ENCODE data around the gene IL6ST. TPM values are rescaled to one million over a fixed set of nuclear protein-coding genes. Genes with fewer than 3 reads are reported as not detected.
"Not testable (repeated sequence)": the region's sequence is repeated elsewhere in the genome, so short reads cannot be mapped to it uniquely, and the experiment has no call there.

Gene IL6ST
- polyA plus RNA-seq, 1 donor (not counting 4 experiments of a cell fraction or from before 2014, with no cell fraction given), result 41.3 TPM

GRCh38 chr5:55993013-55993412, 1.8 kb downstream of the IL6ST start:
- dilution Hi-C loops (cut with MboI; ENCODE audit: extremely low pct_ligation_motif_present, low sequenced_read_pairs), result no loop called here
- Histone ChIP-seq H3K4me3 (ENCODE audit: control insufficient read depth in 2 of 3, extremely low read depth in 1 of 3, insufficient read depth in 2 of 3, low read depth in 1 of 3, low read length in 3 of 3) (peak overlapping the region; percentile 85 to 93 (median 92)), H3K79me2 (ENCODE audit: control insufficient read depth, insufficient read depth, low read length) (peaks cover 52% of the 10 kb centered on the region), H3K9ac (ENCODE audit: control insufficient read depth, extremely low read depth, insufficient read depth, low read length) (peak overlapping the region; percentile 98), H3K27me3 (ENCODE audit: control insufficient read depth, extremely low read depth, insufficient read depth, low read length) (no peaks in the 10 kb centered on the region), H3K4me1 (ENCODE audit: control insufficient read depth, extremely low read depth, insufficient read depth, low read length) (peaks cover 18% of the 10 kb centered on the region), H3K36me3 (ENCODE audit: control insufficient read depth in 2 of 2, extremely low read depth in 1 of 2, insufficient read depth in 2 of 2, low read length in 2 of 2) (no peaks in the 10 kb centered on the region), H3K4me2 (ENCODE audit: control insufficient read depth, extremely low read depth, insufficient read depth, low read depth, low read length) (peak overlapping the region; percentile 93), H3K27ac (ENCODE audit: control insufficient read depth, insufficient read depth, low read length) (peak overlapping the region; percentile 98), H2AFZ (ENCODE audit: control insufficient read depth, low read length) (no peak overlapping the region), H4K20me1 (ENCODE audit: control insufficient read depth, extremely low read depth, insufficient read depth, low read length) (no peaks in the 10 kb centered on the region), H3K9me3 (ENCODE audit: control insufficient read depth, low read depth, low read length) (no peaks in the 10 kb centered on the region), H3K9me1 (ENCODE audit: control insufficient read depth, extremely low read depth, insufficient read depth, low read length) (no peaks in the 10 kb centered on the region)
- no peak for FAIRE-seq
- TF ChIP-seq EZH2 (IDR thresholded peaks at IDR 0.05; ENCODE audit: low read length) (no peak), CTCF (optimal IDR thresholded peaks at IDR 0.05 in 1 of 3, IDR thresholded peaks at IDR 0.05 in 1 of 3, conservative IDR thresholded peaks at IDR 0.05 in 1 of 3; ENCODE audit: extremely low read depth in 1 of 3, insufficient read depth in 2 of 3, low read length in 3 of 3) (no peak)
- DNase-seq (ENCODE audit: low read depth, low spot score), result no peak

- no peak overlapping the region for H3K4me3 ChIP-seq (ENCODE audit: control insufficient read depth in 2 of 3, extremely low read depth in 1 of 3, insufficient read depth in 2 of 3, low read depth in 1 of 3, low read length in 3 of 3)
Measured at GRCh38 chr5:55991768-55992486, 2.8 kb downstream of the IL6ST start.

GRCh38 chr5:55990895-55991294, 3.9 kb downstream of the IL6ST start:
- FAIRE-seq; H3K9ac ChIP-seq (ENCODE audit: control insufficient read depth, extremely low read depth, insufficient read depth, low read length); H3K9me3 ChIP-seq (ENCODE audit: control insufficient read depth, low read depth, low read length); dilution Hi-C loops (cut with MboI; ENCODE audit: extremely low pct_ligation_motif_present, low sequenced_read_pairs); H3K27ac ChIP-seq (ENCODE audit: control insufficient read depth, insufficient read depth, low read length); H3K27me3 ChIP-seq (ENCODE audit: control insufficient read depth, extremely low read depth, insufficient read depth, low read length); H3K4me3 ChIP-seq (ENCODE audit: control insufficient read depth in 2 of 3, extremely low read depth in 1 of 3, insufficient read depth in 2 of 3, low read depth in 1 of 3, low read length in 3 of 3); DNase-seq (ENCODE audit: low read depth, low spot score); H3K9me1 ChIP-seq (ENCODE audit: control insufficient read depth, extremely low read depth, insufficient read depth, low read length); H3K4me2 ChIP-seq (ENCODE audit: control insufficient read depth, extremely low read depth, insufficient read depth, low read depth, low read length); H4K20me1 ChIP-seq (ENCODE audit: control insufficient read depth, extremely low read depth, insufficient read depth, low read length); H3K36me3 ChIP-seq (ENCODE audit: control insufficient read depth in 2 of 2, extremely low read depth in 1 of 2, insufficient read depth in 2 of 2, low read length in 2 of 2); H2AFZ ChIP-seq (ENCODE audit: control insufficient read depth, low read length): not testable (repeated sequence)
- peaks cover 13% of the 10 kb centered on the region for H3K4me1 ChIP-seq (ENCODE audit: control insufficient read depth, extremely low read depth, insufficient read depth, low read length)
- peaks cover 68% of the 10 kb centered on the region for H3K79me2 ChIP-seq (ENCODE audit: control insufficient read depth, insufficient read depth, low read length)

More at GRCh38 chr5:55991768-55992486, 2.8 kb downstream of the IL6ST start:
- H4K20me1 ChIP-seq (ENCODE audit: control insufficient read depth, extremely low read depth, insufficient read depth, low read length), result no peaks in the 10 kb centered on the region
- FAIRE-seq, result no peak
- peaks cover 61% of the 10 kb centered on the region for H3K79me2 ChIP-seq (ENCODE audit: control insufficient read depth, insufficient read depth, low read length)
- TF ChIP-seq CTCF (optimal IDR thresholded peaks at IDR 0.05 in 1 of 3, IDR thresholded peaks at IDR 0.05 in 1 of 3, conservative IDR thresholded peaks at IDR 0.05 in 1 of 3; ENCODE audit: extremely low read depth in 1 of 3, insufficient read depth in 2 of 3, low read length in 3 of 3), result no peak
- no peak for TF ChIP-seq EZH2 (IDR thresholded peaks at IDR 0.05; ENCODE audit: low read length)
- no peak overlapping the region for H3K27ac ChIP-seq (ENCODE audit: control insufficient read depth, insufficient read depth, low read length)
- H3K9me1 ChIP-seq (ENCODE audit: control insufficient read depth, extremely low read depth, insufficient read depth, low read length), result no peaks in the 10 kb centered on the region
- no peak overlapping the region for H3K9ac ChIP-seq (ENCODE audit: control insufficient read depth, extremely low read depth, insufficient read depth, low read length)
- dilution Hi-C loops (cut with MboI; ENCODE audit: extremely low pct_ligation_motif_present, low sequenced_read_pairs), result no loop called here
- no peaks in the 10 kb centered on the region for H3K9me3 ChIP-seq (ENCODE audit: control insufficient read depth, low read depth, low read length)
- no peaks in the 10 kb centered on the region for H3K27me3 ChIP-seq (ENCODE audit: control insufficient read depth, extremely low read depth, insufficient read depth, low read length)
- peak overlapping the region; percentile 93 for H3K4me2 ChIP-seq (ENCODE audit: control insufficient read depth, extremely low read depth, insufficient read depth, low read depth, low read length)
- no peak overlapping the region for H2AFZ ChIP-seq (ENCODE audit: control insufficient read depth, low read length)
- H3K4me1 ChIP-seq (ENCODE audit: control insufficient read depth, extremely low read depth, insufficient read depth, low read length), result peaks cover 13% of the 10 kb centered on the region
- no peak for DNase-seq (ENCODE audit: low read depth, low spot score)
- no peaks in the 10 kb centered on the region for H3K36me3 ChIP-seq (ENCODE audit: control insufficient read depth in 2 of 2, extremely low read depth in 1 of 2, insufficient read depth in 2 of 2, low read length in 2 of 2)

Data from keratinocyte (primary cell).